Calu3 (cell line): ENCODE results near the gene ST3GAL4. TPM values are rescaled to one million over a fixed set of nuclear protein-coding genes. Genes with fewer than 3 reads are reported as not detected.
"Not testable (repeated sequence)": the region's sequence is repeated elsewhere in the genome, so short reads cannot be mapped to it uniquely, and the experiment has no call there.

Source experiments
- BruUV-seq: library from RNA; stranded (reverse); fragments of 400-500 nt; replicated peaks from 2 replicates; lab custom pipeline; 2021; lab: Mats Ljungman, UMichigan
- CTCF ChIA-PET: fragments of 300-600 bp; sonication (Branson Sonifier 250); formaldehyde crosslinking; loops from one replicate; lab custom pipeline; 2022; ENCODE audit warnings: antibody characterized with exemption; lab: Charles Lee
- DNase-seq: peaks from one replicate; pipeline ENCODE4 v3.0.0; 2022
- H3K27ac Mint-ChIP-seq: one replicate; pipeline ENCODE4 v1.8.0; 2022; ENCODE audit warnings: mixed read lengths; ENCODE audit not compliant: unreplicated experiment
- H3K27me3 Mint-ChIP-seq: one replicate; pipeline ENCODE4 v1.8.0; 2022; ENCODE audit warnings: mixed read lengths; ENCODE audit not compliant: unreplicated experiment
- H3K36me3 Mint-ChIP-seq: one replicate; pipeline ENCODE4 v1.8.0; 2022; ENCODE audit warnings: mild to moderate bottlenecking, moderate library complexity, mixed read lengths; ENCODE audit not compliant: insufficient read depth, unreplicated experiment
- H3K4me1 Mint-ChIP-seq: one replicate; pipeline ENCODE4 v1.8.0; 2022; ENCODE audit warnings: mild to moderate bottlenecking, low read depth, mixed read lengths; ENCODE audit not compliant: unreplicated experiment
- H3K4me3 Mint-ChIP-seq: one replicate; pipeline ENCODE4 v1.8.0; 2022; ENCODE audit warnings: mild to moderate bottlenecking, low read depth, moderate library complexity, mixed read lengths; ENCODE audit not compliant: unreplicated experiment
- H3K9me3 Mint-ChIP-seq: one replicate; pipeline ENCODE4 v1.8.0; 2022; ENCODE audit warnings: low read depth, mixed read lengths; ENCODE audit not compliant: unreplicated experiment
- CTCF ChIP-seq: fragments of 200-600 bp; IDR thresholded peaks from one replicate; pipeline ENCODE4 v1.8.0; 2022; ENCODE audit warnings: antibody characterized with exemption; ENCODE audit not compliant: unreplicated experiment
- intact Hi-C: fragments of 100-400 bp; cut with micrococcal nuclease; formaldehyde crosslinking; loops from one replicate; pipeline ENCODE4 v1.10.0; 2022; ENCODE audit not compliant: unreplicated experiment
- total RNA-seq: library from RNA; stranded (reverse); gene quantifications from 2 replicates; pipeline ENCODE4 v1.2.3, GENCODE V29; 2022

Gene ST3GAL4
- total RNA-seq, 1 experiment from 2014 or later, result 27.9 TPM

DNA sequence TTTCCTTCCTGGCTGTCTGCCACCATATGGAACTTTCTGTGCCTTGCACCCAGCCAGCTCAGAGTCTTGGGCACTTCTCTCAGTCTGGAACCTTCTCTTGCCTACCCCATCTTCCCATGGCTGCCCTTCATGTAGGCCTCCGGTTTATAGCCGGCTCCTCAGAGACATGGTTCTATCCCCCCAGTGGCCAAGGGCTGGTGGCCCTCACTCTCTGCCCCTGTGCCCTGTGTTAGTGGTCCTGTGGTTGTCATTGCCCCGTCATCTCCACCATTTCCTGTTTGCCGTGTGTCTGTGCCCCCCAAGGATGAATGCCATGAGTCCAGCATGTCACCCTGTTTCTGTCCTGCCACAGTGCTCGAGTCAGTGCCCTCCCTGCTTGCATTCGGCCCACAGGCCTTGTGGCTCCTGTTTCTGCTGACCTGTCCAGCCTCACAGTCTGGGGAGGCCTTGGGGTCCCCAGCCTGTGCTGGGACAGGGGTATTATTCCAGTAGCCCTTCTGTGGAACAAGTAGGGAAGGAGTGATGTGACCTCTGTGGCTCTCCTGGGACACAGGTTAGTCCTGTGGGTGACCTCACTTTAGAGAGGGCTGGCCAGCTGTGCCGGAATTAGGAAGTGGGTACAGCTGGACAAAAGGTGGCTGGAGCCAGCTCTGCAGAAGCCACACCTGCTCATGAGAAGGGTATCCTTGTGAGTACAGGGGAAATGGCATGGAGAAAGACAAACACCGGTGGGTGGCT is 30.7 kb downstream of the ST3GAL4 start:
- intact Hi-C loops, result no loop called here
- DNase-seq, result no peak
- CTCF ChIA-PET, result no interaction called here
- Mint-ChIP-seq H3K9me3 (no peaks in the 10 kb centered on the region), H3K4me3 (no peak overlapping the region), H3K27me3 (no peaks in the 10 kb centered on the region), H3K36me3 (no peaks in the 10 kb centered on the region), H3K4me1 (peaks cover 11% of the 10 kb centered on the region), H3K27ac (no peak overlapping the region)
- BruUV-seq, result no TSS peak
- no peak for TF ChIP-seq CTCF

DNA sequence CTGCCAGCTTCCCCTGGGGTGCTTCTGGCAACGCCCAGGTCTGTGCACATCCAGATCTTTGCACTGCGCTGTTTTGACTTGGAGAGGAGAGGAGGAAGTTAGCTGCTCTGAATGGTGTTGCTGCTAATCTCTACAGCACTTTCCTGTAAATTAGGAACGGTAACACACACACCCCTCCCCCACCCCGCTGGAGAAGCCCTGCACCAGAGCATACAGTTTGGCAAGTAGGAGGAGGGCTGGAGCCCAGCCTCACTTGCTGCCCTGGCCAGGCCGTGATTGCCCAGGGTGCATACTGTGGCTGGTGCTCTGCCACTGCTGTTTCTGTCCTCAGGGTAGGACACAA is 31.2 kb downstream of the ST3GAL4 start:
- BruUV-seq, H3K9me3 Mint-ChIP-seq, H3K27me3 Mint-ChIP-seq, intact Hi-C loops, H3K4me3 Mint-ChIP-seq, CTCF ChIA-PET, H3K27ac Mint-ChIP-seq, H3K36me3 Mint-ChIP-seq: not testable (repeated sequence)
- H3K4me1 Mint-ChIP-seq, result peaks cover 17% of the 10 kb centered on the region
- DNase-seq, result peak; percentile 12

DNA sequence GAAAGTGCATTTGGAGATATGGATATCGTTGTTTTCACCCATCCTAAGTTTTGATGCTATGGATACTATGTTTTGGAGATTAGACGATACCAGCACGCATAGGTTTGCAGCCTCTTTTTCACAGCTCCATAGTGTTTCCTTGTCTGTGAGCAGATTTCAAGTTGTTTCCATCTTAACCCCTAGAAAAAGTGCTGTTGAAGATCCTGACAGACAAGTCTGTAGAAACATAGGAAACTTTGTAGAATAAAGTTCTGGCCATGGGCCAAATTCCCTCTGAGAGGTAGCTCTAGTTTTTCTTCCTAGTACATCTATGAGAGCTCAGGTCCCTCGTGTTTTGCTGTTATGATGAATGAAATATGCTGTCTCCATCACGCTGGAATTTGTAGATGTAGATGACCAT is 32.4 kb downstream of the ST3GAL4 start:
- H3K36me3 Mint-ChIP-seq, result no peaks in the 10 kb centered on the region
- no TSS peak for BruUV-seq
- CTCF ChIA-PET, result no interaction called here
- H3K4me3 Mint-ChIP-seq, result no peak overlapping the region
- TF ChIP-seq CTCF, result no peak
- peaks cover 17% of the 10 kb centered on the region for H3K4me1 Mint-ChIP-seq
- DNase-seq, result no peak
- intact Hi-C loops, result no loop called here
- no peaks in the 10 kb centered on the region for H3K27me3 Mint-ChIP-seq
- H3K27ac Mint-ChIP-seq, result no peak overlapping the region
- no peaks in the 10 kb centered on the region for H3K9me3 Mint-ChIP-seq

- Mint-ChIP-seq H3K4me3 (no peak overlapping the region), H3K9me3 (no peaks in the 10 kb centered on the region), H3K4me1 (peaks cover 17% of the 10 kb centered on the region), H3K27ac (no peak overlapping the region), H3K36me3 (no peaks in the 10 kb centered on the region), H3K27me3 (no peaks in the 10 kb centered on the region)
- CTCF ChIA-PET, result no interaction called here
- BruUV-seq, result no TSS peak
- intact Hi-C loops, result no loop called here
- no peak for DNase-seq
- TF ChIP-seq CTCF, result no peak
These were observed 34.9 kb downstream of the ST3GAL4 start for GRCh38 chr11:126390272-126390867.
